GM23338 (cell line): ENCODE results near the gene GHR. TPM values are rescaled to one million over a fixed set of nuclear protein-coding genes. Genes with fewer than 3 reads are reported as not detected.

Experiments
- ATAC-seq: fragments of 200-7000 bp; cut with Tn5 transposase; 3 replicates; pipeline ENCODE4 v1.9.1; 2020
- DNase-seq: peaks from one replicate; pipeline ENCODE4 v3.0.0-alpha.2; 2015; ENCODE audit warnings: low spot score
- H2AFZ ChIP-seq: fragments of 200-600 bp; sonication (generic); 2 replicates; pipeline ENCODE4 v1.8.0; 2016; ENCODE audit warnings: antibody characterized with exemption, mild to moderate bottlenecking, moderate library complexity
- H3F3A ChIP-seq: fragments of 200-600 bp; sonication (generic); replicated peaks from 2 replicates; pipeline ENCODE4 v1.8.0; 2017; ENCODE audit warnings: antibody characterized with exemption, mixed run types, low read depth
- H3K27ac ChIP-seq: fragments of 200-600 bp; sonication (generic); 2 replicates; pipeline ENCODE4 v1.6.1; 2016; ENCODE audit warnings: low read depth
- H3K27me3 ChIP-seq: fragments of 200-600 bp; sonication (generic); 2 replicates; pipeline ENCODE4 v1.8.0; 2016; ENCODE audit warnings: mild to moderate bottlenecking, mixed run types, moderate library complexity; ENCODE audit not compliant: insufficient read depth
- H3K36me3 ChIP-seq: fragments of 200-600 bp; sonication (generic); 2 replicates; pipeline ENCODE4 v1.8.0; 2016; ENCODE audit warnings: mild to moderate bottlenecking; ENCODE audit not compliant: insufficient read depth
- H3K4me1 ChIP-seq: fragments of 200-600 bp; sonication (generic); 2 replicates; pipeline ENCODE4 v1.8.0; 2016; ENCODE audit warnings: mild to moderate bottlenecking, moderate library complexity; ENCODE audit not compliant: insufficient read depth
- H3K4me2 ChIP-seq: fragments of 200-600 bp; sonication (generic); 2 replicates; pipeline ENCODE4 v1.7.1; 2017; ENCODE audit warnings: mixed run types
- H3K4me3 ChIP-seq: fragments of 200-600 bp; sonication (generic); 2 replicates; pipeline ENCODE4 v1.6.1; 2016; ENCODE audit warnings: mixed run types
- H3K79me2 ChIP-seq: fragments of 200-600 bp; sonication (generic); replicated peaks from 2 replicates; pipeline ENCODE4 v1.8.0; 2017; ENCODE audit warnings: mild to moderate bottlenecking; ENCODE audit not compliant: insufficient read depth
- H3K9me2 ChIP-seq: fragments of 200-600 bp; sonication (generic); 2 replicates; pipeline ENCODE4 v1.8.0; 2017; ENCODE audit not compliant: insufficient read depth
- H4K20me1 ChIP-seq: fragments of 200-600 bp; sonication (generic); replicated peaks from 2 replicates; pipeline ENCODE4 v1.8.0; 2017; ENCODE audit warnings: mild to moderate bottlenecking; ENCODE audit not compliant: insufficient read depth
- H3K27ac Mint-ChIP-seq: 2 replicates; pipeline ENCODE4 v1.8.0; 2020; ENCODE audit warnings: inconsistent platforms, mild to moderate bottlenecking, moderate library complexity, mixed read lengths
- H3K27me3 Mint-ChIP-seq: 3 replicates; pipeline ENCODE4 v1.8.0; 2022; ENCODE audit warnings: low read depth, mild to moderate bottlenecking, moderate library complexity, mixed read lengths, inconsistent platforms; ENCODE audit not compliant: insufficient read depth, poor library complexity
- H3K36me3 Mint-ChIP-seq: 3 replicates; pipeline ENCODE4 v1.8.0; 2021; ENCODE audit warnings: low read depth, mild to moderate bottlenecking, inconsistent platforms, moderate library complexity, mixed read lengths
- H3K4me1 Mint-ChIP-seq: 3 replicates; pipeline ENCODE4 v1.8.0; 2020; ENCODE audit warnings: mild to moderate bottlenecking, inconsistent platforms, mixed read lengths
- H3K4me3 Mint-ChIP-seq: 3 replicates; pipeline ENCODE4 v1.8.0; 2021; ENCODE audit warnings: moderate library complexity, mild to moderate bottlenecking, inconsistent platforms, mixed read lengths
- H3K9me3 Mint-ChIP-seq: 3 replicates; pipeline ENCODE4 v1.8.0; 2020; ENCODE audit warnings: moderate library complexity, mild to moderate bottlenecking, inconsistent platforms, mixed read lengths
- CREB1 ChIP-seq: fragments of 250-450 bp; sonication (Bioruptor Pico); IDR thresholded peaks from 2 replicates; pipeline ENCODE4 v1.5.0; 2020; ENCODE audit warnings: low read depth, mild to moderate bottlenecking, moderate library complexity
- CTCF ChIP-seq, 2 experiments: fragments of 200-600 bp in 1 of 2; sonication (generic) in 1 of 2; conservative IDR thresholded peaks; 2 replicates each; pipeline versions ENCODE4 v1.5.1 to v1.6.1; 2016 to 2017; ENCODE audit warnings: antibody characterized with exemption in 2 of 2, low read depth in 2 of 2, mild to moderate bottlenecking in 2 of 2, moderate library complexity in 1 of 2
- ETS1 ChIP-seq: IDR thresholded peaks from 2 replicates; pipeline ENCODE4 v1.6.1; 2016; ENCODE audit warnings: antibody characterized with exemption
- EZH2 ChIP-seq: fragments of 200-600 bp; sonication (generic); IDR thresholded peaks from one replicate; pipeline ENCODE4 v1.8.0; 2017; ENCODE audit warnings: antibody characterized with exemption, mild to moderate bottlenecking, low read depth; ENCODE audit not compliant: unreplicated experiment
- EZH2phosphoT487 ChIP-seq: fragments of 200-600 bp; sonication (generic); IDR thresholded peaks from one replicate; pipeline ENCODE4 v1.8.1; 2018; ENCODE audit warnings: antibody characterized with exemption; ENCODE audit not compliant: unreplicated experiment
- JUNB ChIP-seq: IDR thresholded peaks from one replicate; pipeline ENCODE4 v1.6.1; 2016; ENCODE audit warnings: antibody characterized with exemption; ENCODE audit not compliant: unreplicated experiment
- NANOG ChIP-seq: IDR thresholded peaks from 2 replicates; pipeline ENCODE4 v1.6.1; 2016; ENCODE audit warnings: antibody characterized with exemption, borderline replicate concordance
- POLR2AphosphoS5 ChIP-seq: IDR thresholded peaks from 2 replicates; pipeline ENCODE4 v1.6.1; 2016; ENCODE audit warnings: antibody characterized with exemption, low read depth
- REST ChIP-seq: IDR thresholded peaks from one replicate; pipeline ENCODE4 v1.6.1; 2018; ENCODE audit warnings: antibody characterized with exemption; ENCODE audit not compliant: unreplicated experiment
- STAT1 ChIP-seq: IDR thresholded peaks from one replicate; pipeline ENCODE4 v1.6.1; 2016; ENCODE audit warnings: antibody characterized with exemption; ENCODE audit not compliant: unreplicated experiment
- ZNF114 ChIP-seq: fragments of 250-450 bp; sonication (Bioruptor Pico); IDR thresholded peaks from 2 replicates; pipeline ENCODE4 v1.5.0; 2020; ENCODE audit warnings: mild to moderate bottlenecking, moderate library complexity
- ZNF331 ChIP-seq: fragments of 250-450 bp; sonication (Bioruptor Pico); IDR thresholded peaks from 2 replicates; pipeline ENCODE4 v1.5.0; 2020; ENCODE audit warnings: low read depth, mild to moderate bottlenecking, moderate library complexity
- ZNF462 ChIP-seq: fragments of 250-450 bp; sonication (Bioruptor Pico); IDR thresholded peaks from 2 replicates; pipeline ENCODE4 v1.5.0; 2020; ENCODE audit warnings: mild to moderate bottlenecking, moderate library complexity
- polyA plus RNA-seq: library from polyadenylated mRNA; unstranded; fragments of >200 nt; fragmentation: Nextera tagmentation; extraction: Ambion mirVana; gene quantifications from 2 replicates; pipeline ENCODE4 v1.2.1, GENCODE V29; 2016
- total RNA-seq: library from RNA; depleted of rRNA; stranded (reverse); fragments of >200 nt; shearing (Covaris generic); gene quantifications from 2 replicates; pipeline ENCODE4 v1.2.3, GENCODE V29; 2014

The GHR gene
- total and polyA plus RNA-seq, 2 experiments from 2014 or later = 0.21 to 1.9 TPM

GRCh38 chr5:42680046-42680445, 256.8 kb downstream of the GHR start:
- DNase-seq = no peak
- TF ChIP-seq ZNF331 (CRISPR knock-in tag) (no peak), NANOG (no peak), EZH2phosphoT487 (no peak), ZNF462 (CRISPR knock-in tag) (no peak), JUNB (no peak), ETS1 (no peak), CTCF (conservative IDR thresholded peaks at IDR 0.05; ENCODE audit: low read depth in 2 of 2) (no peak), POLR2AphosphoS5 (no peak), ZNF114 (CRISPR knock-in tag) (no peak), REST (no peak), CREB1 (CRISPR knock-in tag) (no peak), STAT1 (no peak), EZH2 (no peak)
- H3K79me2 ChIP-seq = no peaks in the 10 kb centered on the region
- Mint-ChIP-seq H3K9me3 (peaks cover 18% of the 10 kb centered on the region), H3K36me3 (no peaks in the 10 kb centered on the region), H3K27ac (no peak overlapping the region), H3K4me1 (no peaks in the 10 kb centered on the region), H3K4me3 (no peak overlapping the region), H3K27me3 (no peaks in the 10 kb centered on the region)
- no peaks in the 10 kb centered on the region for H3K36me3 ChIP-seq
- ATAC-seq = no peak
- no peaks in the 10 kb centered on the region for H3K4me1 ChIP-seq
- H4K20me1 ChIP-seq = no peaks in the 10 kb centered on the region
- no peak overlapping the region for H3K27ac ChIP-seq
- no peaks in the 10 kb centered on the region for H3K27me3 ChIP-seq
- H3K9me2 ChIP-seq = 0 out of 2 replicates have a peak, but pooled peaks cover 4% of the 10 kb centered on the region
- H3K4me3 ChIP-seq = no peak overlapping the region
- no peak overlapping the region for H2AFZ ChIP-seq
- H3K4me2 ChIP-seq = no peak overlapping the region
- H3F3A ChIP-seq = no peaks in the 10 kb centered on the region
